EH (cell line): ENCODE data around the gene NDFIP2.
"Not testable (repeated sequence)": the region's sequence is repeated elsewhere in the genome, so short reads cannot be mapped to it uniquely, and the experiment has no call there.

Experiments
- DNase-seq: peaks from one replicate; pipeline ENCODE4 v3.0.0-alpha.2; 2015; ENCODE audit warnings: low read depth

NDFIP2 gene

GRCh38 chr13:79533781-79534400 lies 52.9 kb downstream of the NDFIP2 start:
- peak; percentile 76 for DNase-seq

GRCh38 chr13:79534596-79534995 lies 53.6 kb downstream of the NDFIP2 start:
- DNase-seq: peak; percentile 25

- DNase-seq: no peak
Observed at GRCh38 chr13:79538757-79539156, 57.8 kb downstream of the NDFIP2 start.

- no peak for DNase-seq
Observed at GRCh38 chr13:79540504-79540903, 59.5 kb downstream of the NDFIP2 start.

- DNase-seq: peak; percentile 67
Observed at GRCh38 chr13:79541426-79542049, 60.6 kb downstream of the NDFIP2 start.

GRCh38 chr13:79543883-79544282 lies 62.9 kb downstream of the NDFIP2 start:
- DNase-seq: no peak

- no peak for DNase-seq
Observed at GRCh38 chr13:79547211-79548195, 66.5 kb downstream of the NDFIP2 start.

- DNase-seq: peak; percentile 12
Observed at GRCh38 chr13:79548902-79549301, 67.9 kb downstream of the NDFIP2 start.

- DNase-seq: peak; percentile 58
Observed at GRCh38 chr13:79549355-79550106, 68.6 kb downstream of the NDFIP2 start.

- DNase-seq: no peak
Observed at GRCh38 chr13:79557666-79558065, 76.7 kb downstream of the NDFIP2 start.

- DNase-seq: no peak
Observed at GRCh38 chr13:79560954-79561353, 80.0 kb downstream of the NDFIP2 start.

GRCh38 chr13:79562557-79562956 lies 81.6 kb downstream of the NDFIP2 start:
- no peak for DNase-seq

GRCh38 chr13:79566118-79566517 lies 85.2 kb downstream of the NDFIP2 start:
- no peak for DNase-seq

GRCh38 chr13:79571147-79571546 lies 90.2 kb downstream of the NDFIP2 start:
- no peak for DNase-seq

GRCh38 chr13:79573892-79574291 lies 92.9 kb downstream of the NDFIP2 start:
- DNase-seq: not testable (repeated sequence)

GRCh38 chr13:79581870-79582315 lies 100.9 kb downstream of the NDFIP2 start:
- DNase-seq: peak; percentile 51

GRCh38 chr13:79582896-79583295 lies 101.9 kb downstream of the NDFIP2 start:
- DNase-seq: no peak

- no peak for DNase-seq
Observed at GRCh38 chr13:79585033-79585432, 104.1 kb downstream of the NDFIP2 start.

GRCh38 chr13:79589603-79590393 lies 108.8 kb downstream of the NDFIP2 start:
- peak; percentile 1 for DNase-seq

GRCh38 chr13:79590394-79590676 lies 109.4 kb downstream of the NDFIP2 start:
- no peak for DNase-seq

- no peak for DNase-seq
Observed at GRCh38 chr13:79591493-79591892, 110.5 kb downstream of the NDFIP2 start.
